GM18520 (cell line): ENCODE results near the gene TPP1.
A peak's percentile ranks its signal among the peaks of the same experiment; 100 is the strongest.

Experiments
- ATAC-seq: cut with Tn5 transposase; IDR thresholded peaks from one replicate; pipeline ENCODE4 v1.9.1; 2021; ENCODE audit not compliant: unreplicated experiment

TPP1 gene

GRCh38 chr11:6612213-6613041 lies 6.8 kb downstream of the TPP1 start, which contains the start of gene TAF10:
Gene TAF10 (minus strand): TSS chr11:6612216. CDS start chr11:6612189, 27 bp downstream.
- peak; percentile 72 for ATAC-seq

- peak; percentile 11 for ATAC-seq
Measured at GRCh38 chr11:6611963-6612212, 7.3 kb downstream of the TPP1 start.

- ATAC-seq: no peak
Measured at GRCh38 chr11:6611092-6611962, 7.9 kb downstream of the TPP1 start.

GRCh38 chr11:6610591-6610990 lies 8.6 kb downstream of the TPP1 start:
- ATAC-seq: no peak

- ATAC-seq: no peak
Measured at GRCh38 chr11:6609502-6610015, 9.7 kb downstream of the TPP1 start.

GRCh38 chr11:6608726-6609501 lies 10.3 kb downstream of the TPP1 start:
- no peak for ATAC-seq

- no peak for ATAC-seq
Measured at GRCh38 chr11:6608011-6608410, 11.2 kb downstream of the TPP1 start.

GRCh38 chr11:6607190-6607795 lies 11.9 kb downstream of the TPP1 start:
- no peak for ATAC-seq

- ATAC-seq: peak; percentile 26
Measured at GRCh38 chr11:6606471-6607189, 12.6 kb downstream of the TPP1 start.

- no peak for ATAC-seq
Measured at GRCh38 chr11:6604790-6605189, 14.4 kb downstream of the TPP1 start.

GRCh38 chr11:6604081-6604626 lies 15.1 kb downstream of the TPP1 start:
- peak; percentile 20 for ATAC-seq

- ATAC-seq: peak; percentile 62
Measured at GRCh38 chr11:6603287-6604080, 15.7 kb downstream of the TPP1 start, which contains the start of the genes ILK and RRP8. Gene ILK (plus strand): TSS chr11:6603774. CDS start chr11:6604272, 498 bp downstream. Gene RRP8 (minus strand): TSS chr11:6603616. CDS start chr11:6603502, 114 bp downstream.

GRCh38 chr11:6602096-6602940 lies 16.9 kb downstream of the TPP1 start:
- ATAC-seq: no peak

GRCh38 chr11:6601041-6601461 lies 18.2 kb downstream of the TPP1 start:
- no peak for ATAC-seq

- ATAC-seq: no peak
Measured at GRCh38 chr11:6599881-6600390, 19.3 kb downstream of the TPP1 start.

- ATAC-seq: no peak
Measured at GRCh38 chr11:6599449-6599848, 19.8 kb downstream of the TPP1 start.

- ATAC-seq: no peak
Measured at GRCh38 chr11:6598555-6598954, 20.7 kb downstream of the TPP1 start.
